Activated T-cell treated with anti-CD3 and anti-CD28 coated beads, Interleukin-2, amount 50 U/mL, for 4 hours (primary cell): ENCODE data around the gene CAMK2A. TPM values are rescaled to one million over a fixed set of nuclear protein-coding genes. Genes with fewer than 3 reads are reported as not detected.
"Not testable (repeated sequence)": the region's sequence is repeated elsewhere in the genome, so short reads cannot be mapped to it uniquely, and the experiment has no call there.

ENCODE experiments used
- ATAC-seq, 2 donors: fragments of 200-7000 bp; cut with Tn5 transposase; one replicate each; pipeline ENCODE4 v1.10.0; 2021
- DNase-seq: peaks from one replicate; pipeline ENCODE4 v3.0.0-alpha.2; 2020
- H3K27me3 Mint-ChIP-seq: one replicate; pipeline ENCODE4 v1.8.0; 2021; ENCODE audit warnings: low read depth, mixed read lengths
- H3K36me3 Mint-ChIP-seq: one replicate; pipeline ENCODE4 v1.8.0; 2022; ENCODE audit warnings: mixed read lengths; ENCODE audit not compliant: insufficient read depth
- H3K4me1 Mint-ChIP-seq: one replicate; pipeline ENCODE4 v1.8.0; 2021; ENCODE audit warnings: low read depth, mixed read lengths
- H3K4me3 Mint-ChIP-seq: one replicate; pipeline ENCODE4 v1.8.0; 2021; ENCODE audit warnings: mild to moderate bottlenecking, moderate library complexity, mixed read lengths
- H3K9me3 Mint-ChIP-seq: one replicate; pipeline ENCODE4 v1.8.0; 2021; ENCODE audit warnings: mixed read lengths
- total RNA-seq, 3 donors: library from RNA; stranded (reverse); gene quantifications; one replicate each; pipeline ENCODE4 v1.2.1, GENCODE V29; 2021

Gene CAMK2A
- total RNA-seq, 3 donors from 2014 or later = not detected

GRCh38 chr5:150239794-150240122, 49.8 kb downstream of the CAMK2A start:
- H3K9me3 Mint-ChIP-seq = no peaks in the 10 kb centered on the region
- no peaks in the 10 kb centered on the region for H3K4me1 Mint-ChIP-seq
- ATAC-seq = no peak
- no peak for DNase-seq
- no peaks in the 10 kb centered on the region for H3K36me3 Mint-ChIP-seq
- no peaks in the 10 kb centered on the region for H3K27me3 Mint-ChIP-seq
- no peak overlapping the region for H3K4me3 Mint-ChIP-seq

- Mint-ChIP-seq H3K27me3 (no peaks in the 10 kb centered on the region), H3K4me1 (no peaks in the 10 kb centered on the region), H3K36me3 (no peaks in the 10 kb centered on the region), H3K4me3 (no peak overlapping the region), H3K9me3 (no peaks in the 10 kb centered on the region)
- DNase-seq (no peak), ATAC-seq (no peak)
Measured at GRCh38 chr5:150239099-150239793, 50.3 kb downstream of the CAMK2A start.

- DNase-seq = no peak
- no peaks in the 10 kb centered on the region for H3K36me3 Mint-ChIP-seq
- no peaks in the 10 kb centered on the region for H3K9me3 Mint-ChIP-seq
- no peaks in the 10 kb centered on the region for H3K4me1 Mint-ChIP-seq
- no peak for ATAC-seq
- H3K4me3 Mint-ChIP-seq = no peak overlapping the region
- H3K27me3 Mint-ChIP-seq = no peaks in the 10 kb centered on the region
Measured at GRCh38 chr5:150238646-150239045, 50.9 kb downstream of the CAMK2A start.

- H3K4me1 Mint-ChIP-seq = no peaks in the 10 kb centered on the region
Measured at GRCh38 chr5:150236981-150237754, 52.4 kb downstream of the CAMK2A start.

GRCh38 chr5:150236313-150236712, 53.3 kb downstream of the CAMK2A start:
- ATAC-seq (no peak), DNase-seq (no peak)
- H3K4me1 Mint-ChIP-seq = no peaks in the 10 kb centered on the region
- H3K9me3 Mint-ChIP-seq = no peaks in the 10 kb centered on the region
- no peaks in the 10 kb centered on the region for H3K36me3 Mint-ChIP-seq
- H3K4me3 Mint-ChIP-seq = no peak overlapping the region
- no peaks in the 10 kb centered on the region for H3K27me3 Mint-ChIP-seq

More at GRCh38 chr5:150236981-150237754, 52.4 kb downstream of the CAMK2A start:
- ATAC-seq (no peak), DNase-seq (no peak)
- Mint-ChIP-seq H3K36me3 (no peaks in the 10 kb centered on the region), H3K9me3 (no peaks in the 10 kb centered on the region), H3K27me3 (no peaks in the 10 kb centered on the region), H3K4me3 (no peak overlapping the region)

DNA sequence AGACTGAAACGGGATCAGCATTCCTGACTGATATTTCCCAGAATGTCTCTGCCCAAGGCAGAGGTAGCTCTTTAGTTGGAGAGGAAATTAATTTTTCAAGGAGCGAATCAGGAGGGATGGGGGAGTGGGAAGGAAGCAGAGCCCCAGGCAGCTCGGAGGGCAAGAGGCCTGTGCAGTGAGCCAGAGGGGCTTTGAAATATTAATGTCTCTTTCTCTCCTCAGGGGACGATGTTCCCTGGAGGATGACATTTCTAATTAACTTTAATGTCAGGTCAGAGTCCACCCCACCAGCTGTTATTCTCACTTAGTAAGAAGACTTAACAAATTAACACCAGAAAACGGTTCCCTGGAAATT, 54.1 kb downstream of the CAMK2A start:
- DNase-seq = no peak
- Mint-ChIP-seq H3K4me3 (no peak overlapping the region), H3K36me3 (no peaks in the 10 kb centered on the region), H3K27me3 (no peaks in the 10 kb centered on the region), H3K9me3 (no peaks in the 10 kb centered on the region), H3K4me1 (no peaks in the 10 kb centered on the region)
- no peak for ATAC-seq

- H3K27me3 Mint-ChIP-seq = no peaks in the 10 kb centered on the region
- ATAC-seq (no peak), DNase-seq (no peak)
- H3K4me1 Mint-ChIP-seq = no peaks in the 10 kb centered on the region
- H3K9me3 Mint-ChIP-seq = no peaks in the 10 kb centered on the region
- H3K4me3 Mint-ChIP-seq = no peak overlapping the region
- no peaks in the 10 kb centered on the region for H3K36me3 Mint-ChIP-seq
Measured at GRCh38 chr5:150234576-150235499, 54.7 kb downstream of the CAMK2A start.

- not testable (repeated sequence) for DNase-seq, H3K36me3 Mint-ChIP-seq, H3K27me3 Mint-ChIP-seq, H3K4me1 Mint-ChIP-seq, H3K9me3 Mint-ChIP-seq, H3K4me3 Mint-ChIP-seq, ATAC-seq
Measured at GRCh38 chr5:150233706-150234105, 55.9 kb downstream of the CAMK2A start.

GRCh38 chr5:150230842-150231241, 58.7 kb downstream of the CAMK2A start:
- H3K36me3 Mint-ChIP-seq = no peaks in the 10 kb centered on the region
- no peak overlapping the region for H3K4me3 Mint-ChIP-seq
- no peak for DNase-seq
- H3K27me3 Mint-ChIP-seq = no peaks in the 10 kb centered on the region
- no peaks in the 10 kb centered on the region for H3K4me1 Mint-ChIP-seq
- H3K9me3 Mint-ChIP-seq = no peaks in the 10 kb centered on the region
- no peak for ATAC-seq

DNA sequence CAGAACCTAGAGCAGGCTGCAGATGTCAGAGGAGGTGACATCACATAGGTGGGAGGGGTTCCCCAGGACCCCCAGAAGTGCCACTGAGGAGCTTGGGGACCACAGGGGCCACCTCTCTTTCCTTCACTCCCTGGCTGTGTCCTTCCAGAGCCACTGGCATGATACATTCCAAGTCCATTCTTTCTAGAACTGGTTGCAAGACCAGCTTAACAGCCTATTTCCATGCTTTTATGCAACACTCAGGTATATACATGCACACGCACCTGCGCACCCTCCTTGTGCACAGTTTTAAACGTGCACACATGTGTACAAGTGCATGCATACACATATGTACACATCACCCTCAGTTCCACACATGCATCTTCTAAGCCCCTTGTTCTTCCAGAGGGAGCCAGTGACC, 60.0 kb downstream of the CAMK2A start:
- Mint-ChIP-seq H3K36me3 (no peaks in the 10 kb centered on the region), H3K9me3 (no peaks in the 10 kb centered on the region), H3K27me3 (no peaks in the 10 kb centered on the region), H3K4me1 (no peaks in the 10 kb centered on the region), H3K4me3 (no peak overlapping the region)
- no peak for ATAC-seq
- DNase-seq = no peak

- H3K4me3 Mint-ChIP-seq = no peak overlapping the region
- ATAC-seq = no peak
- DNase-seq = no peak
- no peaks in the 10 kb centered on the region for H3K9me3 Mint-ChIP-seq
- H3K27me3 Mint-ChIP-seq = no peaks in the 10 kb centered on the region
- no peaks in the 10 kb centered on the region for H3K36me3 Mint-ChIP-seq
- no peaks in the 10 kb centered on the region for H3K4me1 Mint-ChIP-seq
Measured at GRCh38 chr5:150227606-150228273, 61.8 kb downstream of the CAMK2A start.

GRCh38 chr5:150227036-150227435, 62.5 kb downstream of the CAMK2A start:
- Mint-ChIP-seq H3K9me3 (no peaks in the 10 kb centered on the region), H3K36me3 (no peaks in the 10 kb centered on the region), H3K27me3 (no peaks in the 10 kb centered on the region), H3K4me3 (no peak overlapping the region), H3K4me1 (no peaks in the 10 kb centered on the region)
- DNase-seq (no peak), ATAC-seq (no peak)

DNA sequence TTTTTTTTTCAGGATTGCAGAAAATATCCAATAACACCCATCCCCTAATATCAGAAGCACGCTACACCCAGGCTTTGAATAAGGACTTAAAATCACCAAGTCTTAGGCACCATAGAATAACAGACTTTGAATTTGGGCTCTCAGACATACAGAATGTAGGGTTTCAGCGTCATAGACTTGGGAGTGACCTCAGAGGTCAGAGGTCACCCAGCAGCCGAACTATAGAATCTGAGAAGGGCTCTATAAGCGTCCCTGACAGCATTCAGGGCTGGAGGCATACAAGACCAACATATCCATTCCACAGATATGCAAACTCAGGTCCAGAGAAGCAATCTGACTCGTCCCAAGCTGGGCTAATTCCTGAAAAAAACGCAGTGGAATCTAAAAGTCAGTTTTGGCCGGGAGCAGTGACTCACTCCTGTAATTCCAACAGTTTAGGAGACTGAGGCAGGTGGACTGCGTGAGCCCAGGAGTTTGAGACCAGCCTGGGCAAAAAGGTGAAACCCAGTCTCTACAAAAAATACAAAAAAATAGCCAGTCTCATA, 65.0 kb downstream of the CAMK2A start:
- peaks cover 4% of the 10 kb centered on the region for H3K27me3 Mint-ChIP-seq
- no peak overlapping the region for H3K4me3 Mint-ChIP-seq
- ATAC-seq (no peak), DNase-seq (no peak)
- no peaks in the 10 kb centered on the region for H3K36me3 Mint-ChIP-seq
- H3K9me3 Mint-ChIP-seq = no peaks in the 10 kb centered on the region
- H3K4me1 Mint-ChIP-seq = no peaks in the 10 kb centered on the region

- H3K4me1 Mint-ChIP-seq = no peaks in the 10 kb centered on the region
- no peaks in the 10 kb centered on the region for H3K36me3 Mint-ChIP-seq
- ATAC-seq (no peak), DNase-seq (no peak)
- peaks cover 4% of the 10 kb centered on the region for H3K27me3 Mint-ChIP-seq
- no peaks in the 10 kb centered on the region for H3K9me3 Mint-ChIP-seq
- no peak overlapping the region for H3K4me3 Mint-ChIP-seq
Measured at GRCh38 chr5:150223474-150223873, 66.1 kb downstream of the CAMK2A start.
